Gastrocnemius medialis (tissue), 4 donors: ENCODE results near the gene LAMB2. TPM values are rescaled to one million over a fixed set of nuclear protein-coding genes. Genes with fewer than 3 reads are reported as not detected.

ENCODE experiments used
- ATAC-seq, 2 donors: fragments of 150-250 bp; one replicate each; pipeline ENCODE4 v1.9.1; 2016
- DNase-seq, 2 donors: peaks; one replicate each; pipeline ENCODE4 v3.0.0-alpha.2; 2019
- H3K27ac ChIP-seq, 4 donors: fragments of 200-600 bp; sonication (generic); 1 replicate in 1 of 4; 2 replicates in 3 of 4; pipeline ENCODE4 v1.5.1; 2016 to 2018; ENCODE audit warnings: mild to moderate bottlenecking in 2 of 4, moderate library complexity in 1 of 4
- H3K27me3 ChIP-seq, 3 donors: fragments of 200-600 bp; sonication (generic) in 2 of 3; 1 replicate in 1 of 3; 2 replicates in 2 of 3; pipeline versions ENCODE4 v1.5.1 to v1.6.0; 2016 to 2019; ENCODE audit warnings: mild to moderate bottlenecking in 1 of 3, moderate library complexity in 1 of 3
- H3K36me3 ChIP-seq, 2 donors: fragments of 200-600 bp; sonication (generic) in 1 of 2; one replicate each; pipeline ENCODE4 v1.5.1; 2017 to 2018
- H3K4me1 ChIP-seq, 2 donors: fragments of 200-600 bp; sonication (generic) in 1 of 2; one replicate each; pipeline ENCODE4 v1.5.1; 2016 to 2017; ENCODE audit warnings: mild to moderate bottlenecking in 2 of 2
- H3K4me3 ChIP-seq, 4 donors: fragments of 200-600 bp; sonication (generic) in 3 of 4; 1 replicate in 1 of 4; 2 replicates in 3 of 4; pipeline ENCODE4 v1.5.1; 2016 to 2019; ENCODE audit warnings: mild to moderate bottlenecking in 2 of 4
- H3K9me3 ChIP-seq, 3 donors: fragments of 200-600 bp; sonication (generic) in 2 of 3; 1 replicate in 1 of 3; 2 replicates in 2 of 3; pipeline ENCODE4 v1.5.1; 2016 to 2019
- CTCF ChIP-seq, 5 experiments: fragments of 450-650 bp in 3 of 5; fragments of 200-600 bp in 2 of 5; sonication (generic) in 2 of 5; IDR thresholded peaks in 4 of 5; conservative IDR thresholded peaks in 1 of 5; 1 replicate in 4 of 5; 2 replicates in 1 of 5; pipeline ENCODE4 v1.5.1; 2016 to 2019; ENCODE audit warnings: antibody characterized with exemption in 5 of 5, mild to moderate bottlenecking in 3 of 5, moderate library complexity in 3 of 5
- POLR2A ChIP-seq, 2 donors: fragments of 450-650 bp; IDR thresholded peaks; one replicate each; pipeline ENCODE4 v1.6.1; 2017; ENCODE audit warnings: antibody characterized with exemption in 2 of 2, mild to moderate bottlenecking in 2 of 2, moderate library complexity in 2 of 2
- in situ Hi-C, 4 donors: fragments of 200-750 bp; cut with MboI; loops; one replicate each; pipeline versions ENCODE4 v1.15.0 to v1.8.0; 2017; ENCODE audit warnings: low sequenced_read_pairs in 4 of 4
- intact Hi-C: fragments of 100-400 bp; cut with DNase I; formaldehyde crosslinking; loops from one replicate; pipeline ENCODE4 v1.15.1; 2023; ENCODE audit warnings: low total_unique reads
- total RNA-seq, 4 donors: library from RNA; depleted of rRNA; stranded (reverse); fragments of >200 nt; gene quantifications; one replicate each; pipeline versions ENCODE4 v1.1.0 to v1.2.3, GENCODE V29; 2016

The LAMB2 gene
- total RNA-seq, 4 donors from 2014 or later, result 154 to 355 (median 243) TPM

- H3K27ac ChIP-seq, result peak within 1 kb of the TSS; percentile 83 to 99 (median 95)
- no peaks in the 10 kb centered on the region for H3K9me3 ChIP-seq
- H3K27me3 ChIP-seq, result no peaks in the 10 kb centered on the region
- peak within 1 kb of the TSS; percentile 77 to 100 (median 96) for H3K4me3 ChIP-seq
- peaks cover 16 to 17% of the 10 kb centered on the region in 2 donors for H3K4me1 ChIP-seq
- peak; percentile 86 to 90 for TF ChIP-seq POLR2A (IDR thresholded peaks at IDR 0.05)
- TF ChIP-seq CTCF (IDR thresholded peaks at IDR 0.05 in 4 of 5, conservative IDR thresholded peaks at IDR 0.05 in 1 of 5), result no peak
- peaks cover 2 to 78% of the 10 kb centered on the region in 2 donors for H3K36me3 ChIP-seq
- in situ Hi-C loops (no loop called here), intact Hi-C loops (loop anchor here (1.0 kb wide), 3 partner anchors 13 to 26 kb away; partner anchors contain the start of genes LAMB2, QARS1 and QRICH1)
- ATAC-seq, result peak; percentile 91 to 93
- peak; percentile 93 to 97 for DNase-seq
Observed at GRCh38 chr3:49120438-49121131, 12.3 kb downstream of the LAMB2 start, which contains the start of gene USP19. TSS of gene USP19 (minus strand) at chr3:49120823. CDS start at chr3:49119145, 1,678 bp downstream.

- DNase-seq (no peak), ATAC-seq (peak; percentile 7 to 26)
- Histone ChIP-seq H3K36me3 (peaks cover 2 to 78% of the 10 kb centered on the region in 2 donors), H3K4me3 (peak overlapping the region; percentile 77 to 100 (median 96)), H3K4me1 (peaks cover 16 to 17% of the 10 kb centered on the region in 2 donors), H3K27me3 (no peaks in the 10 kb centered on the region), H3K9me3 (no peaks in the 10 kb centered on the region), H3K27ac (peak overlapping the region; percentile 83 to 99 (median 95))
- intact Hi-C loops, result loop anchor here (1.0 kb wide), 3 partner anchors 13 to 26 kb away; partner anchors contain the start of genes LAMB2, QARS1 and QRICH1
- in situ Hi-C loops, result no loop called here
- no peak for TF ChIP-seq CTCF (IDR thresholded peaks at IDR 0.05 in 4 of 5, conservative IDR thresholded peaks at IDR 0.05 in 1 of 5)
- TF ChIP-seq POLR2A (IDR thresholded peaks at IDR 0.05), result no peak
Observed at GRCh38 chr3:49120096-49120437, 12.8 kb downstream of the LAMB2 start.

- DNase-seq (peak in 1 of 2 donors; percentile 57), ATAC-seq (peak; percentile 43)
- no peaks in the 10 kb centered on the region for H3K27me3 ChIP-seq
- H3K4me1 ChIP-seq, result peaks cover 16 to 17% of the 10 kb centered on the region in 2 donors
- peak overlapping the region; percentile 83 to 99 (median 95) for H3K27ac ChIP-seq
- H3K9me3 ChIP-seq, result no peaks in the 10 kb centered on the region
- H3K4me3 ChIP-seq, result peak overlapping the region; percentile 77 to 100 (median 96)
- in situ Hi-C loops, result no loop called here
- peak; percentile 13 to 35 for TF ChIP-seq POLR2A (IDR thresholded peaks at IDR 0.05)
- no peak for TF ChIP-seq CTCF (IDR thresholded peaks at IDR 0.05 in 4 of 5, conservative IDR thresholded peaks at IDR 0.05 in 1 of 5)
- intact Hi-C loops, result no loop called here
- peaks cover 2 to 78% of the 10 kb centered on the region in 2 donors for H3K36me3 ChIP-seq
Observed at GRCh38 chr3:49119439-49119838, 13.4 kb downstream of the LAMB2 start.

DNA sequence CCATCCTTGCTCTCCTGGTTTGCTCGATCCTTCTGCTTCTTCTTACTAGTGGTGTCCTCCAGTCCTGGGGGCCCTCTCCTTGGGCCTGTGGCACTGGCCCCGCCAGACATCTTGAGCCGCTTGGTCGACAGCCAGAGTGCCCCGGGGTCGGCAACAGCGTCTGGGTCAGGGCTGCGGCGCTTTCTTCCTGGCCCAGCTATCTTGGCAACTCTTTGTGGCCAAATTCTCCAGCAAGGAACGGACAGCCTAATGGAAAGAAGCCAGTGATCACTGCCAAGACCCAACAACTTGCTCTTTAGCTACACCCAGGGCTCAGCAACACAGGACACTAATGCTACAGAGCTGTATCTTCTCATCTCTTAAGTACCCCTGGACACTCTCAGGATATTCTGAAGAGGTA lies 13.8 kb downstream of the LAMB2 start:
- ATAC-seq (peak in 1 of 2 donors; percentile 2), DNase-seq (no peak)
- H3K4me3 ChIP-seq, result peak overlapping the region; percentile 77 to 100 (median 96)
- no peaks in the 10 kb centered on the region for H3K9me3 ChIP-seq
- in situ Hi-C loops (no loop called here), intact Hi-C loops (no loop called here)
- peak overlapping the region; percentile 83 to 99 (median 95) for H3K27ac ChIP-seq
- TF ChIP-seq CTCF (IDR thresholded peaks at IDR 0.05 in 4 of 5, conservative IDR thresholded peaks at IDR 0.05 in 1 of 5), result no peak
- TF ChIP-seq POLR2A (IDR thresholded peaks at IDR 0.05), result no peak
- H3K27me3 ChIP-seq, result no peaks in the 10 kb centered on the region
- peaks cover 16 to 17% of the 10 kb centered on the region in 2 donors for H3K4me1 ChIP-seq
- H3K36me3 ChIP-seq, result peaks cover 2 to 78% of the 10 kb centered on the region in 2 donors
